ENCODE data around the gene TLNRD1.
"Not testable (repeated sequence)": the region's sequence is repeated elsewhere in the genome, so short reads cannot be mapped to it uniquely, and the experiment has no call there.

Gene TLNRD1

DNA sequence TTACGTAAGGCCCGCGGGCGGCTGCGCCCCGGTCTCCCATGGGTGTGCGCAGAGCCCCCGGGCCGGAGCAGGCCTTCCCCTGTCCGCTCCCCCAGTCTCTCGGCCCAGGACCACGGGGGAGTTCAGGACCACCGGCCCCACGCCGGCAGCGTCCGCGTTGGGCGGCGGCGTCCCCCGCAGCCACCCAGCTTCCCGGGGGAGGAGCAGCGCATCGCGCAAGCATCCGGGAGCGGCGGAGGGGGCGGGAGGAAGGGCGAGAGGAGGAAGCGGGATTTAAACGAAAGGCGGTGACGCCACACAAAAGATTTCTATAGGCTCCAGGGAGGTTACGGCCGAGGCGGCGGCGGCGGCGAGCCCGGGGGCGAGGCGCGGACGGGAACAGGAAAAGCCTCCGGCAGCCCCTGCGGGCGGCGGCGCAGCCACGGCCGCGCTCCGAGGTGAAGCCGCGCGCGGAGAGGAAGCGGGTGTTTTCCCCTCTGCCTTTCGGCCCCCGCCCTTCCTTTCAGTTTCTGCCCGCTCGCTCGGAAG, at the start of gene TLNRD1:
TSS of gene TLNRD1 (plus strand) at position 300 of the 528 bp plus-strand sequence. CDS start 1,349 bp downstream, outside the sequence.
- ATAC-seq: peak; percentile 86
- Mint-ChIP-seq H3K27ac (peak within 1 kb of the TSS; percentile 93), H3K4me3 (peak within 1 kb of the TSS; percentile 87), H3K27me3 (no peaks in the 10 kb centered on the region), H3K36me3 (peaks cover 15% of the 10 kb centered on the region), H3K4me1 (peaks cover 41% of the 10 kb centered on the region), H3K9me3 (peaks cover 4% of the 10 kb centered on the region)

DNA sequence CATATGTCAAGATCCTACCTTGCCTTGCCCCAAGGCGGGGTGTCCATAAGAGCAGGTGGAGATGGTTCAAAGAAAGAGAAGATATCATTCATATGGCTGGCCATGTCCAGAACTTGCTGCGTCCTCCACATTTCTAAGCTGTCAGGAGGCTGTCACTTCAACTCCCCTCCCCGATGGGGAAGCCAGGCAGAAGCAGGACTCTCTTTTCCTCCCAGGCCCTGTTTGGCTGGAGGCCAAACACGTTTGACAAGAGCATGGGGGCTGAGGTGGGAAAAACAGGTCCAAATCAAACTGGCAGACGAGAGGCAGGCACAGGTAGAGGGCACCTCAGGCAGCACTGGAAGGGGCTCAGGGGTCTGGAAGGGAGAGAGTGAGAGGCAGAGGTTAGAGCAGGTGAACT, 48.8 kb upstream of the TLNRD1 start:
- no peak overlapping the region for H3K4me3 Mint-ChIP-seq
- no peak overlapping the region for H3K27ac Mint-ChIP-seq
- ATAC-seq: no peak
- H3K27me3 Mint-ChIP-seq: no peaks in the 10 kb centered on the region
- peaks cover 76% of the 10 kb centered on the region for H3K36me3 Mint-ChIP-seq
- H3K4me1 Mint-ChIP-seq: peaks cover 14% of the 10 kb centered on the region
- H3K9me3 Mint-ChIP-seq: no peaks in the 10 kb centered on the region

DNA sequence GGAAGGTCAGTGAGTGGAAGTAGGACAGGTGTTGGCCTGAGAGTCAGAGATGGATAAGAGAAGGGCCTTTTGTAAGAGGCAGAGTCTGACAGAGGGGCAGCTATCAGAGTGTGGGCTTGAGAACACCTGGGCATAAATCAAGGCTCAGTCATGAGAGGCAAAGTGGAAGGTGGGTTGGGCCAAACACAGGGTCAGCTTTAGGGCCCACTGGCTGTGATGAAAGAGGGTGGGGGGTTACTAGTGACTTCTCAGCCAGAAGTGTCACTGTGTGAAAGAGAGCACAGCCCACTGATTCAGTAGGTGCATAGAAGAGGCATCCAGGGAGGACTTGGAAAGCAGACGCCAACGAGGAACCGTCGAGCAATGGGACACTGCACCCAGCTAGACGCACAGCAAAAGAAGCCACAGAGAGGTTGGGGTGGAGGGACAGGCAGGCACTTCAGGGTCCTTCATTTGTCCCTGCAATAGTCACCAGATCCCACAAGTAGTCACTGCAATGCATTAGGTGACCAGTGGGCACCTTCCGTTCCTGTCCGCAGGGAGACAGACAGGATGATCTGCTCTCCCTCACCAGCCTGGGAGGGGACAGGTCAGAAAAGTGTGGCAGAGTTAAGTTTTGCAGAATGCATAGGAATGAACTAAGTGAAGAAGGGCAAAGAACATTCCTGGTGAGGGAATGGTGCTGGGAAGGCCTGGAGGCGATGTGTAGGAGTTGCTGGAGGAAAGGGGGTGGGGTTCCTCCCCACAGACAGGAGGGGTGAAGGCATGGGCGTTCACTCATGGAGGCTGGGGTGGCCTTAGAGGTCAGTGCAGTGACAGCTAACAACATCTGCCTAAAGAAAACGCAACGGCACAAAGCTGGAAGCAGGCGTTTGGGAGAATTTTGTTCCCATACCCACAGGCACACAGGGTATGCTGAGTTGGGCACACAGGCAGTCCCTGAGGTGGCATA, 47.4 kb upstream of the TLNRD1 start:
- no peaks in the 10 kb centered on the region for H3K9me3 Mint-ChIP-seq
- H3K4me3 Mint-ChIP-seq: no peak overlapping the region
- no peak overlapping the region for H3K27ac Mint-ChIP-seq
- H3K27me3 Mint-ChIP-seq: no peaks in the 10 kb centered on the region
- ATAC-seq: no peak
- peaks cover 71% of the 10 kb centered on the region for H3K36me3 Mint-ChIP-seq
- H3K4me1 Mint-ChIP-seq: peaks cover 14% of the 10 kb centered on the region

- H3K4me3 Mint-ChIP-seq: no peak overlapping the region
- H3K36me3 Mint-ChIP-seq: peaks cover 69% of the 10 kb centered on the region
- H3K4me1 Mint-ChIP-seq: peaks cover 19% of the 10 kb centered on the region
- no peak overlapping the region for H3K27ac Mint-ChIP-seq
- no peaks in the 10 kb centered on the region for H3K27me3 Mint-ChIP-seq
- no peaks in the 10 kb centered on the region for H3K9me3 Mint-ChIP-seq
- ATAC-seq: no peak
Observed at GRCh38 chr15:80953953-80954778, 46.6 kb upstream of the TLNRD1 start.

GRCh38 chr15:80955571-80956452, 44.9 kb upstream of the TLNRD1 start:
- H3K4me3 Mint-ChIP-seq, H3K9me3 Mint-ChIP-seq, H3K27ac Mint-ChIP-seq, H3K27me3 Mint-ChIP-seq: not testable (repeated sequence)
- peak; percentile 78 for ATAC-seq
- peaks cover 67% of the 10 kb centered on the region for H3K36me3 Mint-ChIP-seq
- H3K4me1 Mint-ChIP-seq: peaks cover 21% of the 10 kb centered on the region

GRCh38 chr15:80957556-80957955, 43.2 kb upstream of the TLNRD1 start:
- no peak overlapping the region for H3K27ac Mint-ChIP-seq
- peaks cover 69% of the 10 kb centered on the region for H3K36me3 Mint-ChIP-seq
- no peak overlapping the region for H3K4me3 Mint-ChIP-seq
- peaks cover 26% of the 10 kb centered on the region for H3K4me1 Mint-ChIP-seq
- no peak for ATAC-seq
- H3K9me3 Mint-ChIP-seq: no peaks in the 10 kb centered on the region
- no peaks in the 10 kb centered on the region for H3K27me3 Mint-ChIP-seq

DNA sequence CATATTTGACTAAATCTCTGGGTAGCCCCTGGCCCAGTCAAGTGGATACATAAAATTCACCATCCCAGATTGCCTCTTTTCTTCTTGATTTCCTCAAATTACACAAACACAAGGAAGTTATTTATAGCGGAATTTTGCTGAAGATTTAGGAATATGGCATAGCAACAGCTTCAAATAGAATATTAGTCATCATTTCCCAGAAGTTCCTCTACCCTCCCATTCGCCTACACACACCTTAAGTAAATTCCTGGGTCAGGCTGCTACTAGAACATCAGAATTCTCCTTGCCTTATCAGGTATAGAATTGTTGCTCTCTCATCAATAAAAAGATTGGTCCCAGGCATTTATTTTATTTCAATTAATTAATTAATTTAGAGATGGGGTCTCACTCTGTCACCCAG, 42.7 kb upstream of the TLNRD1 start:
- ATAC-seq: no peak
- H3K27ac Mint-ChIP-seq: no peak overlapping the region
- no peaks in the 10 kb centered on the region for H3K9me3 Mint-ChIP-seq
- H3K4me1 Mint-ChIP-seq: peaks cover 30% of the 10 kb centered on the region
- H3K27me3 Mint-ChIP-seq: no peaks in the 10 kb centered on the region
- no peak overlapping the region for H3K4me3 Mint-ChIP-seq
- peaks cover 69% of the 10 kb centered on the region for H3K36me3 Mint-ChIP-seq

- Mint-ChIP-seq H3K27ac (no peak overlapping the region), H3K27me3 (no peaks in the 10 kb centered on the region), H3K9me3 (no peaks in the 10 kb centered on the region), H3K4me1 (peaks cover 30% of the 10 kb centered on the region), H3K4me3 (no peak overlapping the region), H3K36me3 (peaks cover 70% of the 10 kb centered on the region)
- no peak for ATAC-seq
Observed at GRCh38 chr15:80958818-80959495, 41.8 kb upstream of the TLNRD1 start.

- peaks cover 75% of the 10 kb centered on the region for H3K36me3 Mint-ChIP-seq
- H3K9me3 Mint-ChIP-seq, H3K4me3 Mint-ChIP-seq, H3K27me3 Mint-ChIP-seq, ATAC-seq, H3K27ac Mint-ChIP-seq: not testable (repeated sequence)
- peaks cover 19% of the 10 kb centered on the region for H3K4me1 Mint-ChIP-seq
Observed at GRCh38 chr15:80965454-80965853, 35.3 kb upstream of the TLNRD1 start.

- Mint-ChIP-seq H3K36me3 (peaks cover 65% of the 10 kb centered on the region), H3K4me3 (no peak overlapping the region), H3K27ac (no peak overlapping the region)
Observed at GRCh38 chr15:80966431-80967197, 34.1 kb upstream of the TLNRD1 start.

DNA sequence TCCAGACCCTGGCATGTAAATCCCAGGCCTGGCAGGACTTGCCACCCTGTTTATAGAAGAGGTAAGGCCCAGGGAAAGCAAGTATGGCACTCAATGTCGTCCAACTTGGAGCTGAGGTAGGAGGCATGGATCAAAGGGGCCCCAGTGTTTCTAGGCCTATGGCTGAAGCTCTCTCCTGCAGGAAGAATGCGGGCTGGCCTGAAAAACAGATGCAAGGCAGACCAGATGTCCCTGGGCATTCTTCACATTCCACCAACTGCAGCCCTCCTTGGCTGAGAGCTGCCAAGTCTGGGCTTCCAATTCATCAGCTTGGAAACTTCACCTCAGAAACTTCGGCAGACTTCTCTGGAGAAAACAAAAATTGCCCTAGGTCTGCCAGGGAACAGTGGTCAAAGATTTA, 33.3 kb upstream of the TLNRD1 start:
- Mint-ChIP-seq H3K27me3 (no peaks in the 10 kb centered on the region), H3K36me3 (peaks cover 60% of the 10 kb centered on the region), H3K27ac (no peak overlapping the region), H3K4me1 (peaks cover 18% of the 10 kb centered on the region), H3K4me3 (no peak overlapping the region), H3K9me3 (peaks cover 5% of the 10 kb centered on the region)
- no peak for ATAC-seq

More at GRCh38 chr15:80966431-80967197, 34.1 kb upstream of the TLNRD1 start:
- Mint-ChIP-seq H3K9me3 (peaks cover 5% of the 10 kb centered on the region), H3K4me1 (peaks cover 22% of the 10 kb centered on the region), H3K27me3 (no peaks in the 10 kb centered on the region)
- ATAC-seq: no peak

- H3K36me3 Mint-ChIP-seq: peaks cover 55% of the 10 kb centered on the region
- no peaks in the 10 kb centered on the region for H3K27me3 Mint-ChIP-seq
- peaks cover 5% of the 10 kb centered on the region for H3K9me3 Mint-ChIP-seq
- H3K27ac Mint-ChIP-seq: no peak overlapping the region
- ATAC-seq: no peak
- no peak overlapping the region for H3K4me3 Mint-ChIP-seq
- H3K4me1 Mint-ChIP-seq: peaks cover 13% of the 10 kb centered on the region
Observed at GRCh38 chr15:80967991-80968510, 32.7 kb upstream of the TLNRD1 start.

- Mint-ChIP-seq H3K27ac (no peak overlapping the region), H3K4me3 (no peak overlapping the region), H3K4me1 (peaks cover 18% of the 10 kb centered on the region), H3K27me3 (no peaks in the 10 kb centered on the region), H3K36me3 (peaks cover 47% of the 10 kb centered on the region), H3K9me3 (peaks cover 4% of the 10 kb centered on the region)
- no peak for ATAC-seq
Observed at GRCh38 chr15:80969316-80969715, 31.4 kb upstream of the TLNRD1 start.

Measured in stimulated activated memory B cell treated with anti-CD40 and anti-IgM and Interleukin-4, amounts not matched to agents 10 μg/mL and 1 μg/mL and 100 μg/mL, for 72 hours (primary cell).